HCT116 (cell line): ENCODE results near the gene CRTC3. TPM values are rescaled to one million over a fixed set of nuclear protein-coding genes. Genes with fewer than 3 reads are reported as not detected.

ENCODE experiments used
- ATAC-seq: fragments of 200-7000 bp; cut with Tn5 transposase; 2 replicates; pipeline ENCODE4 v1.9.1; 2020; ENCODE audit warnings: mild to moderate bottlenecking, moderate library complexity
- BruUV-seq: library from RNA; stranded (reverse); fragments of 400-500 nt; replicated peaks from 2 replicates; lab custom pipeline; 2021; lab: Mats Ljungman, UMichigan
- CTCF ChIA-PET: fragments of 300-600 bp; sonication (Branson Sonifier 250); formaldehyde crosslinking; loops from one replicate; lab custom pipeline; 2021; ENCODE audit warnings: antibody characterized with exemption; lab: Charles Lee
- POLR2A ChIA-PET: fragments of 300-600, 350-600 bp; sonication (Branson Sonifier 250); formaldehyde crosslinking; loops from one replicate; lab custom pipeline; 2021; ENCODE audit warnings: antibody characterized with exemption; lab: Charles Lee
- RAD21 ChIA-PET, 2 experiments: fragments of 300-600 bp; sonication (Branson Sonifier 250); formaldehyde crosslinking; loops; one replicate each; lab custom pipeline; 2023; ENCODE audit warnings: low total read pairs in 2 of 2; ENCODE audit not compliant: uncharacterized antibody in 2 of 2, unreplicated experiment in 2 of 2, low non-redundant PET in 1 of 2; lab: Charles Lee
- DNase-seq: peaks from one replicate; pipeline ENCODE4 v3.0.0-alpha.2; 2010; ENCODE audit warnings: low read depth, low spot score
- H2AFZ ChIP-seq: fragments of 200-600 bp; shearing (Covaris generic), sonication (generic); 2 replicates; pipeline ENCODE4 v1.6.1; 2017; ENCODE audit warnings: low read depth, mixed run types, mixed read lengths, antibody characterized with exemption, low read length; ENCODE audit not compliant: poor library complexity, severe bottlenecking
- H3K27ac ChIP-seq: 2 replicates; pipeline ENCODE4 v1.5.1; 2012; ENCODE audit warnings: low read depth, low read length
- H3K27me3 ChIP-seq: fragments of 200-600 bp; sonication (generic); 2 replicates; pipeline ENCODE4 v1.6.1; 2016; ENCODE audit warnings: mixed run types, low read length, mixed read lengths; ENCODE audit not compliant: insufficient read depth
- H3K36me3 ChIP-seq, 2 experiments: fragments of 200-500 bp in 1 of 2; fragments of 200-600 bp in 1 of 2; sonication (Bioruptor generic) in 1 of 2; sonication (generic) in 1 of 2; 2 replicates each; pipeline versions ENCODE4 v1.5.1 to v1.6.1; 2014 to 2016; ENCODE audit warnings: low read length in 2 of 2, inconsistent platforms in 1 of 2, mixed read lengths in 1 of 2, mixed run types in 1 of 2; ENCODE audit not compliant: insufficient read depth in 2 of 2, control insufficient read depth in 1 of 2
- H3K4me1 ChIP-seq, 2 experiments: fragments of 200-600 bp in 1 of 2; sonication (generic) in 1 of 2; 2 replicates each; pipeline versions ENCODE4 v1.5.1 to v1.6.1; 2012 to 2017; ENCODE audit warnings: low read length in 2 of 2, inconsistent platforms in 1 of 2, mild to moderate bottlenecking in 1 of 2, mixed read lengths in 1 of 2, mixed run types in 1 of 2, moderate library complexity in 1 of 2; ENCODE audit not compliant: insufficient read depth in 2 of 2, control insufficient read depth in 1 of 2
- H3K4me2 ChIP-seq: fragments of 200-600 bp; sonication (generic); 2 replicates; pipeline ENCODE4 v1.6.1; 2017; ENCODE audit warnings: mixed run types, low read length, mixed read lengths
- H3K4me3 ChIP-seq, 2 experiments: fragments of 200-600 bp in 1 of 2; sonication (generic) in 1 of 2; replicated peaks in 1 of 2; 2 replicates each; pipeline ENCODE4 v1.5.1; 2011 to 2016; ENCODE audit warnings: low read length in 2 of 2, control low read depth in 1 of 2, low read depth in 1 of 2, mild to moderate bottlenecking in 1 of 2, mixed read lengths in 1 of 2, mixed run types in 1 of 2
- H3K79me2 ChIP-seq: fragments of 200-600 bp; sonication (generic); 2 replicates; pipeline ENCODE4 v1.6.1; 2017; ENCODE audit warnings: mild to moderate bottlenecking, mixed run types, low read length, moderate library complexity, mixed read lengths; ENCODE audit not compliant: insufficient read depth
- H3K9ac ChIP-seq: fragments of 200-600 bp; sonication (generic); 2 replicates; pipeline ENCODE4 v1.6.1; 2016; ENCODE audit warnings: low read length, mixed read lengths
- H3K9me2 ChIP-seq: fragments of 200-600 bp; sonication (generic), shearing (Covaris generic); 2 replicates; pipeline ENCODE4 v1.6.1; 2017; ENCODE audit warnings: mixed run types, mild to moderate bottlenecking, moderate library complexity; ENCODE audit not compliant: insufficient read depth
- H3K9me3 ChIP-seq, 2 experiments: fragments of 200-500 bp in 1 of 2; fragments of 200-600 bp in 1 of 2; sonication (Bioruptor generic) in 1 of 2; sonication (generic) in 1 of 2; 2 replicates each; pipeline ENCODE4 v1.6.1; 2014 to 2017; ENCODE audit warnings: low read length in 2 of 2, mixed read lengths in 2 of 2, inconsistent platforms in 1 of 2, low read depth in 1 of 2, mild to moderate bottlenecking in 1 of 2, mixed run types in 1 of 2, moderate library complexity in 1 of 2; ENCODE audit not compliant: control insufficient read depth in 1 of 2, insufficient read depth in 1 of 2
- H4K20me1 ChIP-seq: fragments of 200-600 bp; sonication (generic), shearing (Covaris generic); 2 replicates; pipeline ENCODE4 v1.6.1; 2017; ENCODE audit warnings: mixed run types, mild to moderate bottlenecking, moderate library complexity; ENCODE audit not compliant: insufficient read depth
- ATF3 ChIP-seq: IDR thresholded peaks from 2 replicates; pipeline ENCODE4 v1.6.1; 2012
- CEBPB ChIP-seq: IDR thresholded peaks from 2 replicates; pipeline ENCODE4 v1.6.1; 2012; ENCODE audit warnings: low read depth
- EZH2 ChIP-seq: fragments of 200-600 bp; sonication (generic); IDR thresholded peaks from 2 replicates; pipeline ENCODE4 v1.6.1; 2017; ENCODE audit warnings: antibody characterized with exemption, mixed run types
- FOSL1 ChIP-seq: IDR thresholded peaks from 2 replicates; pipeline ENCODE4 v1.6.1; 2012; ENCODE audit warnings: low read depth
- POLR2AphosphoS5 ChIP-seq: IDR thresholded peaks from 2 replicates; pipeline ENCODE4 v1.6.1; 2011; ENCODE audit warnings: mild to moderate bottlenecking, low read depth, low read length, moderate library complexity
- REST ChIP-seq: IDR thresholded peaks from 2 replicates; pipeline ENCODE4 v1.6.1; 2012; ENCODE audit warnings: low read depth
- ZNF274 ChIP-seq: fragments of 200-500 bp; sonication (Bioruptor generic); IDR thresholded peaks from 2 replicates; pipeline ENCODE4 v1.6.1; 2014; ENCODE audit warnings: mild to moderate bottlenecking, low read depth, low read length, inconsistent platforms
- intact Hi-C: fragments of 100-400 bp; cut with micrococcal nuclease; formaldehyde crosslinking; loops from 2 replicates; pipeline ENCODE4 v1.10.0; 2022
- total RNA-seq: library from RNA; stranded (reverse); gene quantifications from one replicate; pipeline ENCODE4 v1.2.1, GENCODE V29; 2021; ENCODE audit not compliant: unreplicated experiment

CRTC3 gene
- total RNA-seq, 1 experiment from 2014 or later: 20.7 TPM

- TF ChIP-seq REST: no peak
- no peak for TF ChIP-seq POLR2AphosphoS5
Measured at GRCh38 chr15:90584841-90585240, 55.1 kb downstream of the CRTC3 start (continued).

GRCh38 chr15:90585863-90586262 lies 56.1 kb downstream of the CRTC3 start:
- no peaks in the 10 kb centered on the region for H3K9me2 ChIP-seq
- H3K4me2 ChIP-seq: no peak overlapping the region
- no peak overlapping the region for H3K4me3 ChIP-seq
- H2AFZ ChIP-seq: no peak overlapping the region
- no peak overlapping the region for H3K27ac ChIP-seq
- no peaks in the 10 kb centered on the region for H4K20me1 ChIP-seq
- H3K36me3 ChIP-seq: no peaks in the 10 kb centered on the region
- no TSS peak for BruUV-seq
- H3K27me3 ChIP-seq: no peaks in the 10 kb centered on the region
- ChIA-PET RAD21 (no interaction called here), CTCF (no interaction called here), POLR2A (no interaction called here)
- H3K9ac ChIP-seq: no peak overlapping the region
- no peaks in the 10 kb centered on the region for H3K9me3 ChIP-seq
- DNase-seq (no peak), ATAC-seq (no peak)
- intact Hi-C loops: no loop called here
- no peaks in the 10 kb centered on the region for H3K4me1 ChIP-seq
- H3K79me2 ChIP-seq: no peaks in the 10 kb centered on the region
- no peak for TF ChIP-seq CEBPB

GRCh38 chr15:90586948-90587347 lies 57.2 kb downstream of the CRTC3 start:
- Histone ChIP-seq H3K4me3 (no peak overlapping the region), H3K9me2 (no peaks in the 10 kb centered on the region), H3K79me2 (no peaks in the 10 kb centered on the region), H3K27ac (no peak overlapping the region), H3K4me2 (no peak overlapping the region), H3K4me1 (no peaks in the 10 kb centered on the region), H3K9me3 (no peaks in the 10 kb centered on the region), H2AFZ (no peak overlapping the region), H3K9ac (no peak overlapping the region), H3K36me3 (no peaks in the 10 kb centered on the region), H4K20me1 (no peaks in the 10 kb centered on the region), H3K27me3 (no peaks in the 10 kb centered on the region)
- ChIA-PET CTCF (interaction anchor here (1.1 kb wide), 1 partner anchor 16 kb away, joined by 4 read pairs; no protein-coding TSS in a partner anchor), POLR2A (no interaction called here), RAD21 (no interaction called here)
- ATAC-seq: no peak
- intact Hi-C loops: no loop called here
- no peak for TF ChIP-seq FOSL1
- TF ChIP-seq EZH2: no peak
- TF ChIP-seq REST: no peak
- no peak for TF ChIP-seq ATF3
- TF ChIP-seq ZNF274: no peak
- BruUV-seq: no TSS peak
- DNase-seq: no peak
